ENCODE results near the gene BOD1L1.

BOD1L1 gene

DNA sequence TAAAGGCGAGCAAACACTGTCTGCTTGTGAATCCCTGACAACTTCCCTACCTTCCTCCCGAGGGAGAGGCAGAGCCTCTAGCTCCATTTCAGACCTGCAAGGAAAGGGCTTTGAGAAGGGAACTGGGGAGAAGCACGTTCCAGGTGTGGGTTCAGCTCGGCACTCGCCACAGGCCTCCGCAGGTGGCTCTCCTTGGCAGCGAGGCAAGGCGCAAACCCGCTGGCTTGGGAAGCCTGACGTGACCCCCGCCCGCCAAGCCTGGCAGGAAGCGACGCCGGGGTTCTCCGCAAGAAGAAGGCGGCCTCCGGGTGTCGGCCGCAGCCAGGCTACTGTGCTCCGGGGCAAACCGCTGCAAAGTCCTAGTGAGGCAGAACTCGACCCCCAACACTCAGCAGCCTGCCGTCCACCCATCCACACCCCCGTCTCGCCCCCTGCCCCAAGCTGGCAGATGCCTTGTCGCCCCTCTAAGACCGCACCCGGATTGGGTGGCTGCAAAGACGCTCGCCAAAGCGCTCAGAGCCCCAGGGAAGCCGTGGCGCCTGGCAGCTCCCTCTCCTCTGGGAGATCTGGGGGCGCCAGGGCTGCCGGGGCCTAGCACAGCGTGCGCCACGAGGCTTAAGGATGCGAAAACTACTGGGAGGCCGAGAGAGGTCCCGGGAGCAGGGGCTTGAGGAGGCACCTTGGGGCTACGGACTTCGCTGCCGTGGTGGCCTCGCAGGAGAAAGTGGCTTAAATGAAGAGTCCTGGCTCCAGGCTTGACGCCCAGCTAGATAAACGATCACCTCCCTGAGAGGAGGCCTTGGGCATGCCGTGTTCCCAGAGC lies 105.0 kb downstream of the BOD1L1 start:
- no peak for DNase-seq

DNA sequence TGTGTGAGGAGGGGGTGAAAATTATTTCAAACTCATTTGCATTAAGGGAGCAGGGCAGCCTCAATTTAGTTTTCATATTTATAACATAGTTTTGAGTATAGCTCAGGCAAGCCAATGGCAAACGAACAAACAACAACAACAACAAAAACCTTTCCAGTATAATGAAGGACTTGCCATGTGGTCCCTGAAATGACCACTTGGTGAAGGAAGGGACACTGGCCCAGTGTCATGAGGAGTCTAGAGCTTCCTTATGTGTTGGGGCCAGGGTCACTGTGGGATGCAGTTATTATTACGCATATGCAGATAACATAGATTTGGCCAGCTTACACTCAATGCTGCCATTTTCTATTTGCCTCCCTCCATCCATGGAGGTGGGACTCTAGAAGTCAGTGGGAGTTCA lies 106.5 kb downstream of the BOD1L1 start:
- DNase-seq, result no peak
